ENCODE results near the gene WWC2.

The WWC2 gene

DNA sequence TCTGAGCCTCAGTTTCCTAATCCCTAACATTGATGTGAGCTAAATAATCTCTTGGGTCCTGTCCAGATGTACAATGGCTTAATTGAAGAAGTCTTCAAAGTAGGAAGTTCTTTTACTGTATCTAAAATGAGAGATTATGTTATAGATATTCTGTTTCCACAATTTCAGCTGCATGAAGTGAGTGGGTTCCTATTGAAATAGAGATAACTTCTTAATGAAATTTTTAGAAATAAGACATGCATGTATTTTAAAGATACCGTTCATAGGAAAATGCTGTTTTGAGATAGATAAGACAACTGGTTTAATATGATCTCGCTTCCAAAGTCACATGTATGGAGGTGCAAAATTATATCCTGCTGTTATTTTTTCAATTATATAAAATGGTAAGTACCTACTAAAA lies 149.1 kb downstream of the WWC2 start:
- Histone ChIP-seq H3K9me3 (no peaks in the 10 kb centered on the region), H3K27ac (no peak overlapping the region), H3K4me3 (ENCODE audit: low read depth in 1 of 2, low read length in 1 of 2) (no peak overlapping the region), H3K4me1 (ENCODE audit: control insufficient read depth in 1 of 2, insufficient read depth in 1 of 2, low read depth in 1 of 2, low read length in 1 of 2) (no peaks in the 10 kb centered on the region), H3K36me3 (no peaks in the 10 kb centered on the region), H3K27me3 (no peaks in the 10 kb centered on the region)
- TF ChIP-seq, protein P1, sequence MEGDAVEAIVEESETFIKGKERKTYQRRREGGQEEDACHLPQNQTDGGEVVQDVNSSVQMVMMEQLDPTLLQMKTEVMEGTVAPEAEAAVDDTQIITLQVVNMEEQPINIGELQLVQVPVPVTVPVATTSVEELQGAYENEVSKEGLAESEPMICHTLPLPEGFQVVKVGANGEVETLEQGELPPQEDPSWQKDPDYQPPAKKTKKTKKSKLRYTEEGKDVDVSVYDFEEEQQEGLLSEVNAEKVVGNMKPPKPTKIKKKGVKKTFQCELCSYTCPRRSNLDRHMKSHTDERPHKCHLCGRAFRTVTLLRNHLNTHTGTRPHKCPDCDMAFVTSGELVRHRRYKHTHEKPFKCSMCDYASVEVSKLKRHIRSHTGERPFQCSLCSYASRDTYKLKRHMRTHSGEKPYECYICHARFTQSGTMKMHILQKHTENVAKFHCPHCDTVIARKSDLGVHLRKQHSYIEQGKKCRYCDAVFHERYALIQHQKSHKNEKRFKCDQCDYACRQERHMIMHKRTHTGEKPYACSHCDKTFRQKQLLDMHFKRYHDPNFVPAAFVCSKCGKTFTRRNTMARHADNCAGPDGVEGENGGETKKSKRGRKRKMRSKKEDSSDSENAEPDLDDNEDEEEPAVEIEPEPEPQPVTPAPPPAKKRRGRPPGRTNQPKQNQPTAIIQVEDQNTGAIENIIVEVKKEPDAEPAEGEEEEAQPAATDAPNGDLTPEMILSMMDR (IDR thresholded peaks at IDR 0.05), result no peak

DNA sequence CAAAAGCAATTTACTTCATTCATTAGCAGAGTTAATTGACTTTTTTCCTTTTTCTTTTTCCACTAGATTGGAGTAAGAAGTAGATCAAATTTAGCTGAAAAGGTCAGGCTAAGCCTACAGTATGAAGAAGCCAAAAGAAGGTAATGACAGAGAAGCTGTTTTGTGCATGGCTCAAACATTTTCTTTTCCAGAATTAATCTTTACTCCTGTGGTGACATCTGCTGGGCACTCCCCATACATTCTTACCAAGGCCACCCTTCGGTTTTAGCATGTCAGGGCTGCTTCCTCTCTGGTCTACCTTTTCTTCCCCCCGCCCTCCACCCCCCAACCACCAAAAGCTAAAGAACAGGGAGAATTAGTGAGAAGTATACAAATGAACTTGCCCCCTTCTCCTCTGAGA lies 150.8 kb downstream of the WWC2 start:
- Histone ChIP-seq H3K4me3 (ENCODE audit: low read depth in 1 of 2, low read length in 1 of 2) (no peak overlapping the region), H3K27ac (no peak overlapping the region), H3K9me3 (no peaks in the 10 kb centered on the region), H3K36me3 (no peaks in the 10 kb centered on the region), H3K4me1 (ENCODE audit: control insufficient read depth in 1 of 2, insufficient read depth in 1 of 2, low read depth in 1 of 2, low read length in 1 of 2) (no peaks in the 10 kb centered on the region), H3K27me3 (no peaks in the 10 kb centered on the region)
- TF ChIP-seq, protein P1 (IDR thresholded peaks at IDR 0.05), result no peak

DNA sequence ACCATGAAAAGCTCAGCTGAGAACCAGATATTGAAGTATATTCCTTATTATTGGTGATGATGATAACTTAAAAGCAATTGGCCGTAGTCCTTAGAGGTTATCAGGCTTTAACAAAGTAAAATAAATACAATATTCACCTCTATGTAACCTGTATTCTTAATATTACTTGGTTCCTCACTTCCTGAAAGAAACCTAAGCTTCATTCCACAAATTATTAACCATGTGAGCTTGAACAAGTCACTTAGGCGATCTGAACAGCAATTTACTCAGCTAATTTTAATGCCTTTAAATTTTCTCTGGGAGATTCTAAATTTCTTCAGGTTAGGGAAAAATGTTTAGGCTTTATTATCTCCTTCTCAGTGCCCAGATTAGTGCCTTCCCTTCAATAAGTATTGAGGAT lies 151.8 kb downstream of the WWC2 start:
- Histone ChIP-seq H3K4me3 (ENCODE audit: low read depth in 1 of 2, low read length in 1 of 2) (no peak overlapping the region), H3K4me1 (ENCODE audit: control insufficient read depth in 1 of 2, insufficient read depth in 1 of 2, low read depth in 1 of 2, low read length in 1 of 2) (no peaks in the 10 kb centered on the region), H3K9me3 (no peaks in the 10 kb centered on the region), H3K36me3 (no peaks in the 10 kb centered on the region), H3K27ac (no peak overlapping the region), H3K27me3 (no peaks in the 10 kb centered on the region)
- TF ChIP-seq, protein P1 (IDR thresholded peaks at IDR 0.05), result no peak

DNA sequence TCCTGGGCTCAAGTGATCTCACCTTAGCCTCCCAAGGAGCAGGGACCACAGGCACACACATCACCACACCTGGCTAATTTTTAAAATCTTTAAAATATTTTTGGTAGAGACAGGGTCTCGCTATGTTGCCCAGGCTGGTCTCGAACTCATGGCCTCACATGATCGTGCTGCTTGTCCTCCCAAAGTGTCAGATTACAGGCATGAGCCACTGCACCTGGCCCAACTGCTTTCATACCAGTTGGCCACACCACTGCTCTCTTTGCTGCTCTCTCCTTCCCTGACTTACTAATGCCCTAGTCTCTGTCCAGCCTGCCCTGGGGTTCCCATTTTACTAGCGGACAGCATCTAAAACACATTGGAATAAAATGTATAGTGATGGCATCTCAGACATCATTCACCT lies 153.9 kb downstream of the WWC2 start:
- no peaks in the 10 kb centered on the region for H3K36me3 ChIP-seq
- H3K9me3 ChIP-seq, result no peaks in the 10 kb centered on the region
- no peak overlapping the region for H3K27ac ChIP-seq
- TF ChIP-seq, protein P1 (IDR thresholded peaks at IDR 0.05), result no peak
- H3K4me3 ChIP-seq (ENCODE audit: low read depth in 1 of 2, low read length in 1 of 2), result no peak overlapping the region
- no peaks in the 10 kb centered on the region for H3K27me3 ChIP-seq
- no peaks in the 10 kb centered on the region for H3K4me1 ChIP-seq (ENCODE audit: control insufficient read depth in 1 of 2, insufficient read depth in 1 of 2, low read depth in 1 of 2, low read length in 1 of 2)

DNA sequence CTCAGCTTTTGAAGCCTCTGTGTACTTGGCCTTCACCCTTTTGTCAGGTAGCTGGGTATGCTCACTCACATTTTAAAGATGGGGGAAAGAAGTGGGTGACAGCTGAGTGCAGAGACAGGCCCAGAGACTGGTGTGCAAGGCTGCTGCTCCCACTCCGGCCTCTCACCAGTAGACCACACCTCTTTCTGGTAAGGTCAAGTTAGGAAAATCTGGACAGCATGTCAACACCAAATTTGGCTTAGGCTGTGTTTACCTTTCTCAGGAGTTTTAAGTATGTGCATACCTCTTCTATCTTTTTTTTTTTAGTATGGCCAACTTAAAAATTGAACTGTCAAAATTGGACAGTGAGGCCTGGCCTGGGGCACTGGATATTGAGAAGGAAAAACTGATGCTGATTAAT lies 154.4 kb downstream of the WWC2 start:
- H3K9me3 ChIP-seq, result no peaks in the 10 kb centered on the region
- no peak overlapping the region for H3K27ac ChIP-seq
- H3K36me3 ChIP-seq, result no peaks in the 10 kb centered on the region
- H3K4me3 ChIP-seq (ENCODE audit: low read depth in 1 of 2, low read length in 1 of 2), result no peak overlapping the region
- no peaks in the 10 kb centered on the region for H3K27me3 ChIP-seq
- TF ChIP-seq, protein P1 (IDR thresholded peaks at IDR 0.05), result no peak
- no peaks in the 10 kb centered on the region for H3K4me1 ChIP-seq (ENCODE audit: control insufficient read depth in 1 of 2, insufficient read depth in 1 of 2, low read depth in 1 of 2, low read length in 1 of 2)

DNA sequence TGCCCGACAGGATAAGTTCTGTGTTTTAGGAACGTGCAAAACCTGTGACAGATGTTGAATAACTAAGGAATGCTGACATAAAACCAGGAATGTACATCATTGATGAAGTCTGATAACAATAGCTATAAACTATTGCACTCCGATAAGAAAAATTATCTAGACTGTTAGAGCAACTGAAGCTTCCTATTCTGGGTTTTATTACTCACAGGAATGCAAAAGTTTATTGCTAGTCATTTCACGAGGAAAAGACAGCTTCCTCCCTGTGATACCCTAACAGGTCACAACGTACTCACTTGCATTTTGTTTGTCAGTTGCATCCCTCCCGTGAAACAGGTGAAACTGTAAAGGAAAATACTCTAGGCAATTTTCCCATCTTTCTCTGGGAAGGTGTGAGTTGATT lies 155.1 kb downstream of the WWC2 start:
- Histone ChIP-seq H3K36me3 (no peaks in the 10 kb centered on the region), H3K4me3 (ENCODE audit: low read depth in 1 of 2, low read length in 1 of 2) (no peak overlapping the region), H3K27ac (no peak overlapping the region), H3K27me3 (no peaks in the 10 kb centered on the region), H3K4me1 (ENCODE audit: control insufficient read depth in 1 of 2, insufficient read depth in 1 of 2, low read depth in 1 of 2, low read length in 1 of 2) (no peaks in the 10 kb centered on the region), H3K9me3 (no peaks in the 10 kb centered on the region)
- TF ChIP-seq, protein P1 (IDR thresholded peaks at IDR 0.05), result no peak

All from neutrophil (primary cell).